Stimulated activated naive CD8-positive, alpha-beta T cell treated with anti-CD3 and anti-CD28 coated beads, Interleukin-15, Interleukin-2, amounts not matched to agents 100 ng/mL and 50 ng/mL, for 24 hours (primary cell): Measurements from ENCODE around the gene IFNK.
"Not testable (repeated sequence)": the region's sequence is repeated elsewhere in the genome, so short reads cannot be mapped to it uniquely, and the experiment has no call there.

ENCODE experiments used
- H3K27ac Mint-ChIP-seq: one replicate; pipeline ENCODE4 v1.8.0; 2021; ENCODE audit warnings: mild to moderate bottlenecking, mixed read lengths
- H3K27me3 Mint-ChIP-seq: one replicate; pipeline ENCODE4 v1.8.0; 2021; ENCODE audit warnings: mixed read lengths
- H3K36me3 Mint-ChIP-seq: one replicate; pipeline ENCODE4 v1.8.0; 2021; ENCODE audit warnings: low read depth, mixed read lengths
- H3K4me1 Mint-ChIP-seq: one replicate; pipeline ENCODE4 v1.8.0; 2021; ENCODE audit warnings: low read depth, mixed read lengths
- H3K4me3 Mint-ChIP-seq: one replicate; pipeline ENCODE4 v1.8.0; 2021; ENCODE audit warnings: mild to moderate bottlenecking, mixed read lengths
- H3K9me3 Mint-ChIP-seq: one replicate; pipeline ENCODE4 v1.8.0; 2021; ENCODE audit warnings: mixed read lengths

IFNK gene

DNA sequence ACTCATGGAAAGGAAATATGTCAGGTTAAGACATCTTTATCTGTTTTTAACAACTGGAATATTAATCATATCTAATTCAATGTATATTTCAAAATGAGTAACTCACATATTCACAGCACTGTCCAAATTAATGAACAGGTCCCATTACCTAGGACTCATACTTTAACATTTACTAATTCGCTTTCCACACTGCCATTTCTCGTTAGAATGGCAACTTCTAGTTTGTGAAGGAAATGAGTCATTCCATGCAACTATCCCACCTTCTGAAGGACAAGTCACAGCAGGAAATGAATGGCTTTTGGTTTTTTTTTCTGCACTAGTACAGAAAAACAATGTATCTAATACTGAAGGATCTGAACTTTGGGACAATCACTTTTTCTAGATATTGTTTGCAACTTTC lies 24.6 kb upstream of the IFNK start:
- peaks cover 34% of the 10 kb centered on the region for H3K4me1 Mint-ChIP-seq
- no peaks in the 10 kb centered on the region for H3K9me3 Mint-ChIP-seq
- no peaks in the 10 kb centered on the region for H3K27me3 Mint-ChIP-seq
- H3K4me3 Mint-ChIP-seq: no peak overlapping the region
- H3K36me3 Mint-ChIP-seq: no peaks in the 10 kb centered on the region
- peak overlapping the region; percentile 36 for H3K27ac Mint-ChIP-seq

GRCh38 chr9:27500902-27501301 lies 23.2 kb upstream of the IFNK start:
- peaks cover 42% of the 10 kb centered on the region for H3K4me1 Mint-ChIP-seq
- H3K9me3 Mint-ChIP-seq, H3K4me3 Mint-ChIP-seq, H3K36me3 Mint-ChIP-seq, H3K27me3 Mint-ChIP-seq, H3K27ac Mint-ChIP-seq: not testable (repeated sequence)

GRCh38 chr9:27503623-27504022 lies 20.5 kb upstream of the IFNK start:
- Mint-ChIP-seq H3K9me3 (no peaks in the 10 kb centered on the region), H3K27me3 (peaks cover 3% of the 10 kb centered on the region), H3K4me3 (no peak overlapping the region), H3K36me3 (peaks cover 6% of the 10 kb centered on the region), H3K27ac (no peak overlapping the region), H3K4me1 (peaks cover 53% of the 10 kb centered on the region)

DNA sequence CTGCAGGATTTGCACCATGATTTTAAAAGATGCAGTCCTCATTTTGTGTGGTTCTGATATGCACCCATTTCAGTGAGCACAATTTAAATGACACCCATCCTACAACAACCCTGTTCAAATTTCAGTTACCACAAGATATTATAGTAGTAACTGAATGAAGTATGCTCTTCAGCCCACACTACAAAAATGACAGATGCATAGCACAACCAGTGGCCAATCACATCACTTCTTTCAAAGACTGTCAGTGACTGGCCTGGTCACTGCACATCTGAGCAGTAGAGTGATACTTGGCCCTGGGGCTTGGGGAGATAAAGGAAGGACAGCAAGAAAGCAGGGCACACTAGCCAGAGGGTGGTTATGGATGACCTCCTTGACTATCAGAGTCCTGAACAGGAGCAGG lies 19.8 kb upstream of the IFNK start:
- peaks cover 6% of the 10 kb centered on the region for H3K36me3 Mint-ChIP-seq
- H3K9me3 Mint-ChIP-seq: no peaks in the 10 kb centered on the region
- peaks cover 3% of the 10 kb centered on the region for H3K27me3 Mint-ChIP-seq
- no peak overlapping the region for H3K27ac Mint-ChIP-seq
- H3K4me3 Mint-ChIP-seq: no peak overlapping the region
- H3K4me1 Mint-ChIP-seq: peaks cover 51% of the 10 kb centered on the region

DNA sequence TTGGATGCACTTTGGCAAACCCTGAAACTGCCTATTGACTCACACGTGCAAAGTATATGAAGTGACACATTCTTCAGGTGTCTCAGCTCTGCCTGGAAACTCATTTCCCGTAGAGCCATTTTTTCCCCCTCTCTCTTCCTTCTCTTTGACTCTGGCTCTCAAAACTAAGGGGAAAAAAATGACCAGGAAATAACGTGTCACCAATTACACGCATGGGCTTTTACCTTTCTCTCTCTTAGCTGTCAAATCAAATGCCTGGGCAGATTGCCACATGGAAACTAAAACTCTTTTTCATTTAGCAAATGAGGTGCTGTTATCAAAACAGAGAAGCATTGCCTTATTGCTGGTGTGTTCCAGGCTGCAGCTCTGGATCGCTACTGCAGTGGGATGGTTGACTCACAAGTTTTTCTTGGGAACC lies 18.3 kb upstream of the IFNK start:
- H3K9me3 Mint-ChIP-seq: no peaks in the 10 kb centered on the region
- H3K27me3 Mint-ChIP-seq: peaks cover 3% of the 10 kb centered on the region
- H3K36me3 Mint-ChIP-seq: peaks cover 6% of the 10 kb centered on the region
- H3K4me1 Mint-ChIP-seq: peaks cover 36% of the 10 kb centered on the region
- H3K4me3 Mint-ChIP-seq: no peak overlapping the region
- H3K27ac Mint-ChIP-seq: peak overlapping the region; percentile 79

- H3K4me3 Mint-ChIP-seq: no peak overlapping the region
- H3K27me3 Mint-ChIP-seq: peaks cover 3% of the 10 kb centered on the region
- peaks cover 6% of the 10 kb centered on the region for H3K36me3 Mint-ChIP-seq
- H3K9me3 Mint-ChIP-seq: no peaks in the 10 kb centered on the region
- no peak overlapping the region for H3K27ac Mint-ChIP-seq
- peaks cover 24% of the 10 kb centered on the region for H3K4me1 Mint-ChIP-seq
These were observed 17.1 kb upstream of the IFNK start for GRCh38 chr9:27506981-27507380.

- Mint-ChIP-seq H3K4me3 (no peak overlapping the region), H3K9me3 (no peaks in the 10 kb centered on the region), H3K4me1 (peaks cover 13% of the 10 kb centered on the region), H3K36me3 (peaks cover 9% of the 10 kb centered on the region), H3K27ac (no peak overlapping the region), H3K27me3 (peaks cover 2% of the 10 kb centered on the region)
These were observed 13.3 kb upstream of the IFNK start for GRCh38 chr9:27510780-27511179.

GRCh38 chr9:27511771-27512170 lies 12.3 kb upstream of the IFNK start:
- H3K4me3 Mint-ChIP-seq: no peak overlapping the region
- peaks cover 9% of the 10 kb centered on the region for H3K36me3 Mint-ChIP-seq
- peaks cover 5% of the 10 kb centered on the region for H3K4me1 Mint-ChIP-seq
- H3K27me3 Mint-ChIP-seq: no peaks in the 10 kb centered on the region
- H3K27ac Mint-ChIP-seq: no peak overlapping the region
- H3K9me3 Mint-ChIP-seq: no peaks in the 10 kb centered on the region

- no peak overlapping the region for H3K27ac Mint-ChIP-seq
- H3K4me1 Mint-ChIP-seq: no peaks in the 10 kb centered on the region
- H3K4me3 Mint-ChIP-seq: no peak overlapping the region
- no peaks in the 10 kb centered on the region for H3K9me3 Mint-ChIP-seq
- H3K36me3 Mint-ChIP-seq: peaks cover 3% of the 10 kb centered on the region
- no peaks in the 10 kb centered on the region for H3K27me3 Mint-ChIP-seq
These were observed 9.5 kb upstream of the IFNK start for GRCh38 chr9:27514551-27514950.

- H3K4me3 Mint-ChIP-seq: no peak overlapping the region
These were observed 6.1 kb upstream of the IFNK start for GRCh38 chr9:27518006-27518405.

DNA sequence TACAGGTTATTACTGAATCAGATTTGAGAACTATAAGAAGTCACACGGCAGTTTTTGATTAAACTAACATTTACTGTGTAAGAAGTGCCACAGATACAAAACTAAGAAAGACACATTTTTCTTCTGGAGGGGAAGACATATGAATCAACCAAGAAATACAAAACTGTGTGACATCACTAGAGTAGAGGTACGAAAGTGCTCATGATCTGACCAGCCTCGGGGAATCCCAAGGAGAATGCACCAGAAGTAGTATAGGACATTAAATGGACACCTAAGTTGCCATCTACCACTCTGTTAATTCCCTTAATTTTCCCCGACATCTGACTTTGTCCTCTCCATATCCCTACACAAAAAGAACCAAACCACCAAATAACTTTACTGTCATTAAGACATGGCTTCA lies 5.3 kb upstream of the IFNK start:
- Mint-ChIP-seq H3K27me3 (no peaks in the 10 kb centered on the region), H3K36me3 (no peaks in the 10 kb centered on the region)

More at GRCh38 chr9:27518006-27518405, 6.1 kb upstream of the IFNK start:
- Mint-ChIP-seq H3K9me3 (no peaks in the 10 kb centered on the region), H3K36me3 (peaks cover 3% of the 10 kb centered on the region), H3K4me1 (no peaks in the 10 kb centered on the region), H3K27me3 (no peaks in the 10 kb centered on the region), H3K27ac (no peak overlapping the region)

GRCh38 chr9:27519466-27520465 lies 4.3 kb upstream of the IFNK start:
- Mint-ChIP-seq H3K4me1 (no peaks in the 10 kb centered on the region), H3K36me3 (no peaks in the 10 kb centered on the region), H3K27me3 (peaks cover 5% of the 10 kb centered on the region), H3K4me3 (no peak overlapping the region), H3K9me3 (no peaks in the 10 kb centered on the region), H3K27ac (no peak overlapping the region)

More for the DNA sequence above, 5.3 kb upstream of the IFNK start:
- Mint-ChIP-seq H3K9me3 (no peaks in the 10 kb centered on the region), H3K4me3 (no peak overlapping the region), H3K27ac (no peak overlapping the region), H3K4me1 (no peaks in the 10 kb centered on the region)

- H3K27ac Mint-ChIP-seq: no peak overlapping the region
- no peaks in the 10 kb centered on the region for H3K36me3 Mint-ChIP-seq
- peaks cover 5% of the 10 kb centered on the region for H3K27me3 Mint-ChIP-seq
- no peak overlapping the region for H3K4me3 Mint-ChIP-seq
- no peaks in the 10 kb centered on the region for H3K9me3 Mint-ChIP-seq
- no peaks in the 10 kb centered on the region for H3K4me1 Mint-ChIP-seq
These were observed 3.1 kb upstream of the IFNK start for GRCh38 chr9:27520986-27521385.

GRCh38 chr9:27523141-27523540 lies 949 bp upstream of the IFNK start:
- Mint-ChIP-seq H3K9me3 (no peaks in the 10 kb centered on the region), H3K27me3 (peaks cover 23% of the 10 kb centered on the region), H3K27ac (no peak overlapping the region), H3K4me3 (no peak overlapping the region), H3K4me1 (peaks cover 9% of the 10 kb centered on the region), H3K36me3 (no peaks in the 10 kb centered on the region)

DNA sequence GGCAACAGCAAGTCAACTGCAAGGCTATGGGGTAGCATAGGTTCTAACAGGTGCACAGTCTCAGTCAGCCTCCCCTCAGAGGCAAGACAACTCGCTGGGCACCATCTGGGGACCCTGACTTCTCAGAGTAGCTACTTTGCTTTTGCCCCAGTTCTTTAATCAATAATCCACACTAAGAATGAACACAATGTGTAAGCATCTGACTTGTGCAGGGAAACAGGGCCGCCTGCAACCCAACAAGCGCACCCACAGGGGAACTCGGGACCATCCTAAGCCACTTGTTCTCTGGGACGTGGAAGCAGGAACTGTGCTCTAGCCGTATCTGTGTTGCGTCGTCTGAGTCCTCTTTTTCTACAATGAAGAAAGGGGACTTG lies 3.6 kb downstream of the IFNK start:
- no peaks in the 10 kb centered on the region for H3K9me3 Mint-ChIP-seq
- peaks cover 24% of the 10 kb centered on the region for H3K27me3 Mint-ChIP-seq
- peaks cover 14% of the 10 kb centered on the region for H3K4me1 Mint-ChIP-seq
- H3K4me3 Mint-ChIP-seq: peak overlapping the region; percentile 87
- H3K36me3 Mint-ChIP-seq: no peaks in the 10 kb centered on the region
- H3K27ac Mint-ChIP-seq: no peak overlapping the region
